ENCODE results near the gene FNDC3B.

DNA sequence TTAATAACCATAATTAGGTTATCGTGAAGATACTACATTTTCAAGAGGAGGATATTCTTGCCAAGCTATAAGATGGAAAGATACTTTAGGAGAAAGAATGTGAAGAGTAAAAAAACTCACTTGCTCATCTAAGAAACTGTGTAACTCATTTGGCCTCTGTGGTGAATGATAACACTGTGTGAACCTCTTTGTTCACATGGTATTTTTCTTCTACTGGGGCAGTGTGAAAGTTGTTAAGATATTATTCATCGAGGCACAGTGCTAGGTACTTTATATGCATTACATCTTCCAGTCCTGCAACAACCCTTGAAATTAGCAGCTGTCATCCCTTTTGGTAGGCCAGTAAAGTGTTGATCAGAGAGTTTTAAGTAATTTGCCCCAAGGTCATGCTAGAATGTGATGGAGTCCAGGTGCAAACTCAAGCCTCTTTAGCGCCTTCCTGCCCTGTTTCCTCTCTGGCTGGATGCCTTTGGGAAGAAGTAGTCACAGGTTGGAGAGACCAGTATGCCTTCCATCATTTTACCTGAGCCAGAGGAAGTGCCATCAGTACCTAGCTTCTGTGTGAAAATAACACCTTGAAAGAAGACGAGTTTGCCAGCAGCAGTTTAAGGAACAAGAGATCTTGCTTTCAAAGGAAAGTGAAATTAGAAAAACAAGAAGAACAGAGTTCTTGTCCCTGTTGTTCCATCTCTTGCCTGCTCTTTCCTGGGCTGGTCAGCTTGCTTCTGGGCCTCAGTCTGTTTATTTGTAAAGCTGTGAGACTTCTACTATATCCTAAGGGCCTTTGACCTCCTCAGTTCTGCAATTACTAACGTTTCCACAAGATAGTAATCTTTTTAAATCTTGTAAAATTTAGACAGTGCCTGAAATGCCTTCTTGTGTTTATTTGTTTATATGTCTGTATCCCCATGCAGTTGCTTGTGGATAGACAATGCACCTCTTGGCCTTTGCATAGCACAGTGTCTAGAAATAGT, 179.3 kb downstream of the FNDC3B start:
- TF ChIP-seq EGR1 (IDR thresholded peaks at IDR 0.05; ENCODE audit: low read depth in 2 of 2) (no peak), GABPA (IDR thresholded peaks at IDR 0.05 in 1 of 2, conservative IDR thresholded peaks at IDR 0.05 in 1 of 2) (no peak), SP1 (IDR thresholded peaks at IDR 0.05) (no peak), YY1 (IDR thresholded peaks at IDR 0.05) (no peak)
- TF ChIP-seq, protein P1, sequence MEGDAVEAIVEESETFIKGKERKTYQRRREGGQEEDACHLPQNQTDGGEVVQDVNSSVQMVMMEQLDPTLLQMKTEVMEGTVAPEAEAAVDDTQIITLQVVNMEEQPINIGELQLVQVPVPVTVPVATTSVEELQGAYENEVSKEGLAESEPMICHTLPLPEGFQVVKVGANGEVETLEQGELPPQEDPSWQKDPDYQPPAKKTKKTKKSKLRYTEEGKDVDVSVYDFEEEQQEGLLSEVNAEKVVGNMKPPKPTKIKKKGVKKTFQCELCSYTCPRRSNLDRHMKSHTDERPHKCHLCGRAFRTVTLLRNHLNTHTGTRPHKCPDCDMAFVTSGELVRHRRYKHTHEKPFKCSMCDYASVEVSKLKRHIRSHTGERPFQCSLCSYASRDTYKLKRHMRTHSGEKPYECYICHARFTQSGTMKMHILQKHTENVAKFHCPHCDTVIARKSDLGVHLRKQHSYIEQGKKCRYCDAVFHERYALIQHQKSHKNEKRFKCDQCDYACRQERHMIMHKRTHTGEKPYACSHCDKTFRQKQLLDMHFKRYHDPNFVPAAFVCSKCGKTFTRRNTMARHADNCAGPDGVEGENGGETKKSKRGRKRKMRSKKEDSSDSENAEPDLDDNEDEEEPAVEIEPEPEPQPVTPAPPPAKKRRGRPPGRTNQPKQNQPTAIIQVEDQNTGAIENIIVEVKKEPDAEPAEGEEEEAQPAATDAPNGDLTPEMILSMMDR (IDR thresholded peaks at IDR 0.05; ENCODE audit: low read depth, low read length, missing input control): no peak
- TF ChIP-seq, protein P2, sequence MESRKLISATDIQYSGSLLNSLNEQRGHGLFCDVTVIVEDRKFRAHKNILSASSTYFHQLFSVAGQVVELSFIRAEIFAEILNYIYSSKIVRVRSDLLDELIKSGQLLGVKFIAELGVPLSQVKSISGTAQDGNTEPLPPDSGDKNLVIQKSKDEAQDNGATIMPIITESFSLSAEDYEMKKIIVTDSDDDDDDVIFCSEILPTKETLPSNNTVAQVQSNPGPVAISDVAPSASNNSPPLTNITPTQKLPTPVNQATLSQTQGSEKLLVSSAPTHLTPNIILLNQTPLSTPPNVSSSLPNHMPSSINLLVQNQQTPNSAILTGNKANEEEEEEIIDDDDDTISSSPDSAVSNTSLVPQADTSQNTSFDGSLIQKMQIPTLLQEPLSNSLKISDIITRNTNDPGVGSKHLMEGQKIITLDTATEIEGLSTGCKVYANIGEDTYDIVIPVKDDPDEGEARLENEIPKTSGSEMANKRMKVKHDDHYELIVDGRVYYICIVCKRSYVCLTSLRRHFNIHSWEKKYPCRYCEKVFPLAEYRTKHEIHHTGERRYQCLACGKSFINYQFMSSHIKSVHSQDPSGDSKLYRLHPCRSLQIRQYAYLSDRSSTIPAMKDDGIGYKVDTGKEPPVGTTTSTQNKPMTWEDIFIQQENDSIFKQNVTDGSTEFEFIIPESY (IDR thresholded peaks at IDR 0.05): no peak
- TF ChIP-seq, protein P3, sequence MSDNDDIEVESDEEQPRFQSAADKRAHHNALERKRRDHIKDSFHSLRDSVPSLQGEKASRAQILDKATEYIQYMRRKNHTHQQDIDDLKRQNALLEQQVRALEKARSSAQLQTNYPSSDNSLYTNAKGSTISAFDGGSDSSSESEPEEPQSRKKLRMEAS (IDR thresholded peaks at IDR 0.05): no peak

All from liver (tissue), 3 donors.